GM12865 (cell line): ENCODE data around the gene FCHSD2.
A peak's percentile ranks its signal among the peaks of the same experiment; 100 is the strongest.
"Not testable (repeated sequence)": the region's sequence is repeated elsewhere in the genome, so short reads cannot be mapped to it uniquely, and the experiment has no call there.

Experiments
- DNase-seq: peaks from one replicate; pipeline ENCODE4 v3.0.0; 2010; ENCODE audit warnings: low read depth
- H3K4me3 ChIP-seq: 2 replicates; pipeline ENCODE4 v1.5.1; 2011; ENCODE audit warnings: mild to moderate bottlenecking, low read depth, low read length, control low read depth
- TF ChIP-seq, protein P1 (sequence below): IDR thresholded peaks from 2 replicates; pipeline ENCODE4 v1.5.1; 2011; ENCODE audit warnings: low read length, control low read depth, low read depth, inconsistent platforms; ENCODE audit not compliant: insufficient read depth; ENCODE audit errors: missing control alignments

Gene FCHSD2

GRCh38 chr11:72793076-72793424 is 349.1 kb downstream of the FCHSD2 start:
- TF ChIP-seq, protein P1, sequence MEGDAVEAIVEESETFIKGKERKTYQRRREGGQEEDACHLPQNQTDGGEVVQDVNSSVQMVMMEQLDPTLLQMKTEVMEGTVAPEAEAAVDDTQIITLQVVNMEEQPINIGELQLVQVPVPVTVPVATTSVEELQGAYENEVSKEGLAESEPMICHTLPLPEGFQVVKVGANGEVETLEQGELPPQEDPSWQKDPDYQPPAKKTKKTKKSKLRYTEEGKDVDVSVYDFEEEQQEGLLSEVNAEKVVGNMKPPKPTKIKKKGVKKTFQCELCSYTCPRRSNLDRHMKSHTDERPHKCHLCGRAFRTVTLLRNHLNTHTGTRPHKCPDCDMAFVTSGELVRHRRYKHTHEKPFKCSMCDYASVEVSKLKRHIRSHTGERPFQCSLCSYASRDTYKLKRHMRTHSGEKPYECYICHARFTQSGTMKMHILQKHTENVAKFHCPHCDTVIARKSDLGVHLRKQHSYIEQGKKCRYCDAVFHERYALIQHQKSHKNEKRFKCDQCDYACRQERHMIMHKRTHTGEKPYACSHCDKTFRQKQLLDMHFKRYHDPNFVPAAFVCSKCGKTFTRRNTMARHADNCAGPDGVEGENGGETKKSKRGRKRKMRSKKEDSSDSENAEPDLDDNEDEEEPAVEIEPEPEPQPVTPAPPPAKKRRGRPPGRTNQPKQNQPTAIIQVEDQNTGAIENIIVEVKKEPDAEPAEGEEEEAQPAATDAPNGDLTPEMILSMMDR = no peak
- peak overlapping the region; percentile 44 for H3K4me3 ChIP-seq
- no peak for DNase-seq

DNA sequence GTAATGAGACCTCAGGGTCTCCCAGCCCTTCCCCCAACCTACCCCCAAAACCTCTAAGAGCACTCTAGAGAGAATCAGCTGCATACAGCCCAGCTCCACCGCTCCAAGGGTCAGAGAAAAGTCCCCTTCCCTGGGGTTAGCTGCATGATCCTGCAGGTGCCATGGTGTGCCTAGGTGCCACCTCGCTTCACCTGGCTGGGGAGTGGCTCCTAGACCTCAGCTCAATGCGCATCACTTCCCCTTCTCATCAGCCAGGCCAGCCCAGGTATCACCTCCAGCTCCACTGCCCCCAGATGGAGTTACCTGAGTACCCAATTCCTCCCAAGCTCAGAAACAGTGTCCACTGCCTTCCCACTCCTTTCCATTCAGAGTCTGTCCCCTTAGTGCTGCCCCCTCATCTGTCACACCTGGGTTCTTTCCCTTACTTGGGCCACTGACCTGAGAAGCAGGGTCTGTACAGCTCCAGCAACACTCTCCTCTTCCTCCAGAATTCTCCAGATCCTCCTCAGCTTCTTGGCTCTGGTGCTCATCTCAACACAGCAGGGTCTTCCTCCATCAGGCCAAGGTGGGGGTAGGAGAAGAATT is 349.6 kb downstream of the FCHSD2 start:
- no peak for DNase-seq
- TF ChIP-seq, protein P1 = no peak
- no peak overlapping the region for H3K4me3 ChIP-seq

GRCh38 chr11:72791228-72791627 is 350.9 kb downstream of the FCHSD2 start:
- not testable (repeated sequence) for H3K4me3 ChIP-seq, DNase-seq

- DNase-seq = no peak
- TF ChIP-seq, protein P1 = no peak
- H3K4me3 ChIP-seq = no peak overlapping the region
Observed at GRCh38 chr11:72789493-72790131, 352.5 kb downstream of the FCHSD2 start.

DNA sequence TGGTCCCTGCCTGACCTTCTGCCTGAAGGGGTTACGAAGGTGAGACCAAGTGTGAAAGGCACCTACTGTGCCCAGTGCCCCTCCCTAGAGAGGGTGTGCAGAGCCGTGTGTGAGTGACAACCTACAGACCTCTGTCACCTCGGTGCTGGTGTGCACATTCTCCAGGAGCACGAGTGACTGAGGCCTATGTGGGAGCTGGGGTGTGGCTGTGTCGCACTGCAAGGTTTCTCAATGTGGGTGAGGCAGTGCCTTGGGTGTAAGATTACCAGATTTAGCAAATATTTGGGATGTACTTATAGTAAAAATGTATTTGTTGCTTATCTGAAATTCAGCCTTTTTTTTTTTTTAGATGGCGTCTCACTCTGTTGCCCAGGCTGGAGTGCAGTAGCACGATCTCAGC is 353.9 kb downstream of the FCHSD2 start:
- TF ChIP-seq, protein P1 = no peak
- DNase-seq = no peak
- no peak overlapping the region for H3K4me3 ChIP-seq

GRCh38 chr11:72787216-72788104 is 354.7 kb downstream of the FCHSD2 start:
- TF ChIP-seq, protein P1 = no peak
- peak; percentile 61 for DNase-seq
- no peak overlapping the region for H3K4me3 ChIP-seq
